ENCODE data around the gene UGT2A2.

DNA sequence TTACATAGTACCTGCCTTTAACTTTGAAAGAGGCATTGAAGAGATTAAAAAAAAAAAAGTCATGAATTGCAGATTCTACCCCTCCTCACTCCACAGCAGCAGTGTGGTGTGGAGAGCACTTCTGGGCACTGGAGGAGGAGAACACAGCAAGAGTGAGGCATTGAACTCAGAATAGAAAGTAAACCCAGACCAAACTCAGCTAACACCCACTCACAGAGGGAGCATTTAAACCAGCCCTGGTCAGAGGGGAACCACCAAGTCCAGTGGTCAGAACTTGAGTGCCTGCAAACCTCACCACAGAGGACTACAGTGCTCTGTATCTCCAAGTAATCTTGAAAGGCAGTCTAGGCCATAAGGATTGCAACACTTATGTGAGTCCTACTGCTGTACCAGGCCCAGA, 29.2 kb upstream of the UGT2A2 start:
- TF ChIP-seq, protein P1, sequence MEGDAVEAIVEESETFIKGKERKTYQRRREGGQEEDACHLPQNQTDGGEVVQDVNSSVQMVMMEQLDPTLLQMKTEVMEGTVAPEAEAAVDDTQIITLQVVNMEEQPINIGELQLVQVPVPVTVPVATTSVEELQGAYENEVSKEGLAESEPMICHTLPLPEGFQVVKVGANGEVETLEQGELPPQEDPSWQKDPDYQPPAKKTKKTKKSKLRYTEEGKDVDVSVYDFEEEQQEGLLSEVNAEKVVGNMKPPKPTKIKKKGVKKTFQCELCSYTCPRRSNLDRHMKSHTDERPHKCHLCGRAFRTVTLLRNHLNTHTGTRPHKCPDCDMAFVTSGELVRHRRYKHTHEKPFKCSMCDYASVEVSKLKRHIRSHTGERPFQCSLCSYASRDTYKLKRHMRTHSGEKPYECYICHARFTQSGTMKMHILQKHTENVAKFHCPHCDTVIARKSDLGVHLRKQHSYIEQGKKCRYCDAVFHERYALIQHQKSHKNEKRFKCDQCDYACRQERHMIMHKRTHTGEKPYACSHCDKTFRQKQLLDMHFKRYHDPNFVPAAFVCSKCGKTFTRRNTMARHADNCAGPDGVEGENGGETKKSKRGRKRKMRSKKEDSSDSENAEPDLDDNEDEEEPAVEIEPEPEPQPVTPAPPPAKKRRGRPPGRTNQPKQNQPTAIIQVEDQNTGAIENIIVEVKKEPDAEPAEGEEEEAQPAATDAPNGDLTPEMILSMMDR (conservative IDR thresholded peaks at IDR 0.05; ENCODE audit: low read length), result no peak
- TF ChIP-seq EZH2phosphoT487 (IDR thresholded peaks at IDR 0.05; ENCODE audit: borderline replicate concordance), result no peak

All from Loucy (cell line).